HCT116 (cell line): ENCODE measurements around the gene MAPK7. TPM values are rescaled to one million over a fixed set of nuclear protein-coding genes. Genes with fewer than 3 reads are reported as not detected.

Experiments used
- ATAC-seq: fragments of 200-7000 bp; cut with Tn5 transposase; 2 replicates; pipeline ENCODE4 v1.9.1; 2020; ENCODE audit warnings: mild to moderate bottlenecking, moderate library complexity
- BruUV-seq: library from RNA; stranded (reverse); fragments of 400-500 nt; replicated peaks from 2 replicates; lab custom pipeline; 2021; lab: Mats Ljungman, UMichigan
- CTCF ChIA-PET: fragments of 300-600 bp; sonication (Branson Sonifier 250); formaldehyde crosslinking; loops from one replicate; lab custom pipeline; 2021; ENCODE audit warnings: antibody characterized with exemption; lab: Charles Lee
- POLR2A ChIA-PET: fragments of 300-600, 350-600 bp; sonication (Branson Sonifier 250); formaldehyde crosslinking; loops from one replicate; lab custom pipeline; 2021; ENCODE audit warnings: antibody characterized with exemption; lab: Charles Lee
- RAD21 ChIA-PET, 2 experiments: fragments of 300-600 bp; sonication (Branson Sonifier 250); formaldehyde crosslinking; loops; one replicate each; lab custom pipeline; 2023; ENCODE audit warnings: low total read pairs in 2 of 2; ENCODE audit not compliant: uncharacterized antibody in 2 of 2, unreplicated experiment in 2 of 2, low non-redundant PET in 1 of 2; lab: Charles Lee
- DNase-seq: peaks from one replicate; pipeline ENCODE4 v3.0.0-alpha.2; 2010; ENCODE audit warnings: low read depth, low spot score
- H2AFZ ChIP-seq: fragments of 200-600 bp; shearing (Covaris generic), sonication (generic); 2 replicates; pipeline ENCODE4 v1.6.1; 2017; ENCODE audit warnings: low read depth, mixed run types, mixed read lengths, antibody characterized with exemption, low read length; ENCODE audit not compliant: poor library complexity, severe bottlenecking
- H3K27ac ChIP-seq: 2 replicates; pipeline ENCODE4 v1.5.1; 2012; ENCODE audit warnings: low read depth, low read length
- H3K27me3 ChIP-seq: fragments of 200-600 bp; sonication (generic); 2 replicates; pipeline ENCODE4 v1.6.1; 2016; ENCODE audit warnings: mixed run types, low read length, mixed read lengths; ENCODE audit not compliant: insufficient read depth
- H3K36me3 ChIP-seq, 2 experiments: fragments of 200-500 bp in 1 of 2; fragments of 200-600 bp in 1 of 2; sonication (Bioruptor generic) in 1 of 2; sonication (generic) in 1 of 2; 2 replicates each; pipeline versions ENCODE4 v1.5.1 to v1.6.1; 2014 to 2016; ENCODE audit warnings: low read length in 2 of 2, inconsistent platforms in 1 of 2, mixed read lengths in 1 of 2, mixed run types in 1 of 2; ENCODE audit not compliant: insufficient read depth in 2 of 2, control insufficient read depth in 1 of 2
- H3K4me1 ChIP-seq, 2 experiments: fragments of 200-600 bp in 1 of 2; sonication (generic) in 1 of 2; 2 replicates each; pipeline versions ENCODE4 v1.5.1 to v1.6.1; 2012 to 2017; ENCODE audit warnings: low read length in 2 of 2, inconsistent platforms in 1 of 2, mild to moderate bottlenecking in 1 of 2, mixed read lengths in 1 of 2, mixed run types in 1 of 2, moderate library complexity in 1 of 2; ENCODE audit not compliant: insufficient read depth in 2 of 2, control insufficient read depth in 1 of 2
- H3K4me2 ChIP-seq: fragments of 200-600 bp; sonication (generic); 2 replicates; pipeline ENCODE4 v1.6.1; 2017; ENCODE audit warnings: mixed run types, low read length, mixed read lengths
- H3K4me3 ChIP-seq, 2 experiments: fragments of 200-600 bp in 1 of 2; sonication (generic) in 1 of 2; replicated peaks in 1 of 2; 2 replicates each; pipeline ENCODE4 v1.5.1; 2011 to 2016; ENCODE audit warnings: low read length in 2 of 2, control low read depth in 1 of 2, low read depth in 1 of 2, mild to moderate bottlenecking in 1 of 2, mixed read lengths in 1 of 2, mixed run types in 1 of 2
- H3K79me2 ChIP-seq: fragments of 200-600 bp; sonication (generic); 2 replicates; pipeline ENCODE4 v1.6.1; 2017; ENCODE audit warnings: mild to moderate bottlenecking, mixed run types, low read length, moderate library complexity, mixed read lengths; ENCODE audit not compliant: insufficient read depth
- H3K9ac ChIP-seq: fragments of 200-600 bp; sonication (generic); 2 replicates; pipeline ENCODE4 v1.6.1; 2016; ENCODE audit warnings: low read length, mixed read lengths
- H3K9me2 ChIP-seq: fragments of 200-600 bp; sonication (generic), shearing (Covaris generic); 2 replicates; pipeline ENCODE4 v1.6.1; 2017; ENCODE audit warnings: mixed run types, mild to moderate bottlenecking, moderate library complexity; ENCODE audit not compliant: insufficient read depth
- H3K9me3 ChIP-seq, 2 experiments: fragments of 200-500 bp in 1 of 2; fragments of 200-600 bp in 1 of 2; sonication (Bioruptor generic) in 1 of 2; sonication (generic) in 1 of 2; 2 replicates each; pipeline ENCODE4 v1.6.1; 2014 to 2017; ENCODE audit warnings: low read length in 2 of 2, mixed read lengths in 2 of 2, inconsistent platforms in 1 of 2, low read depth in 1 of 2, mild to moderate bottlenecking in 1 of 2, mixed run types in 1 of 2, moderate library complexity in 1 of 2; ENCODE audit not compliant: control insufficient read depth in 1 of 2, insufficient read depth in 1 of 2
- H4K20me1 ChIP-seq: fragments of 200-600 bp; sonication (generic), shearing (Covaris generic); 2 replicates; pipeline ENCODE4 v1.6.1; 2017; ENCODE audit warnings: mixed run types, mild to moderate bottlenecking, moderate library complexity; ENCODE audit not compliant: insufficient read depth
- CEBPB ChIP-seq: IDR thresholded peaks from 2 replicates; pipeline ENCODE4 v1.6.1; 2012; ENCODE audit warnings: low read depth
- CTCF ChIP-seq, 3 experiments: fragments of 200-600 bp in 1 of 3; sonication (generic) in 1 of 3; IDR thresholded peaks in 2 of 3; conservative IDR thresholded peaks in 1 of 3; 2 replicates each; pipeline ENCODE4 v1.5.1; 2012 to 2017; ENCODE audit warnings: low read depth in 2 of 3, low read length in 2 of 3, antibody characterized with exemption in 1 of 3, borderline replicate concordance in 1 of 3, control low read depth in 1 of 3, mild to moderate bottlenecking in 1 of 3, mixed read lengths in 1 of 3, mixed run types in 1 of 3, moderate library complexity in 1 of 3; ENCODE audit not compliant: insufficient read depth in 1 of 3
- ELF1 ChIP-seq: IDR thresholded peaks from 2 replicates; pipeline ENCODE4 v1.6.1; 2012; ENCODE audit warnings: low read depth, borderline replicate concordance
- EZH2 ChIP-seq: fragments of 200-600 bp; sonication (generic); IDR thresholded peaks from 2 replicates; pipeline ENCODE4 v1.6.1; 2017; ENCODE audit warnings: antibody characterized with exemption, mixed run types
- JUND ChIP-seq: IDR thresholded peaks from 2 replicates; pipeline ENCODE4 v1.6.1; 2012
- POLR2A ChIP-seq: IDR thresholded peaks from 2 replicates; pipeline ENCODE4 v1.7.0; 2011; ENCODE audit warnings: borderline replicate concordance; ENCODE audit not compliant: insufficient read depth, insufficient read length; ENCODE audit errors: extremely low read depth
- REST ChIP-seq: IDR thresholded peaks from 2 replicates; pipeline ENCODE4 v1.6.1; 2012; ENCODE audit warnings: low read depth
- SRF ChIP-seq: IDR thresholded peaks from 2 replicates; pipeline ENCODE4 v1.6.1; 2012; ENCODE audit warnings: low read depth
- TCF7L2 ChIP-seq: IDR thresholded peaks from 2 replicates; pipeline ENCODE4 v1.7.0; 2011; ENCODE audit warnings: borderline replicate concordance, inconsistent platforms; ENCODE audit not compliant: insufficient read depth, insufficient read length; ENCODE audit errors: extremely low read depth
- YY1 ChIP-seq: IDR thresholded peaks from 2 replicates; pipeline ENCODE4 v1.6.1; 2011; ENCODE audit warnings: low read length, low read depth, moderate library complexity, mild to moderate bottlenecking; ENCODE audit not compliant: insufficient replicate concordance; ENCODE audit errors: extremely low read depth
- ZBTB33 ChIP-seq: IDR thresholded peaks from 2 replicates; pipeline ENCODE4 v1.6.1; 2011; ENCODE audit warnings: mild to moderate bottlenecking, low read length, moderate library complexity; ENCODE audit not compliant: insufficient replicate concordance; ENCODE audit errors: extremely low read depth
- ZFX ChIP-seq: fragments of 450-650 bp; IDR thresholded peaks from 2 replicates; pipeline ENCODE4 v1.6.1; 2017
- intact Hi-C: fragments of 100-400 bp; cut with micrococcal nuclease; formaldehyde crosslinking; loops from 2 replicates; pipeline ENCODE4 v1.10.0; 2022
- total RNA-seq: library from RNA; stranded (reverse); gene quantifications from one replicate; pipeline ENCODE4 v1.2.1, GENCODE V29; 2021; ENCODE audit not compliant: unreplicated experiment

The MAPK7 gene
- total RNA-seq, 1 experiment from 2014 or later: 15.3 TPM

GRCh38 chr17:19363114-19363438 is 15.2 kb upstream of the MAPK7 start (continued):
- TF ChIP-seq REST (no peak), YY1 (no peak), EZH2 (no peak), TCF7L2 (no peak), ZFX (no peak)

- ChIA-PET CTCF (interaction anchor here (0.8 to 5.1 kb wide), 23 partner anchors 9 to 754 kb away, joined by 3 to 69 read pairs (median 3); partner anchors contain the start of gene MAPK7), POLR2A (interaction anchor here (1.0 to 1.9 kb wide), 3 partner anchors 10 to 284 kb away, joined by 3 to 13 read pairs (median 3); partner anchors contain the start of gene MAPK7), RAD21 (interaction anchor here (0.6 to 2.3 kb wide), 6 partner anchors 14 to 399 kb away, joined by 3 to 12 read pairs (median 8); partner anchors contain the start of gene MAPK7 (in 2 of the 2))
- Histone ChIP-seq H3K4me2 (peak overlapping the region; percentile 86), H4K20me1 (no peaks in the 10 kb centered on the region), H3K9me3 (no peaks in the 10 kb centered on the region), H3K79me2 (0 out of 2 replicates have a peak, but pooled peaks cover 12% of the 10 kb centered on the region), H3K9ac (no peak overlapping the region), H3K4me1 (peaks cover 10 to 32% of the 10 kb centered on the region in 2 experiments), H3K36me3 (peaks cover 4 to 7% of the 10 kb centered on the region in 2 experiments; a peak in 1 of 4 replicates), H3K4me3 (no peak overlapping the region; a peak in 1 of 4 replicates), H3K27me3 (no peaks in the 10 kb centered on the region), H3K27ac (no peak overlapping the region), H3K9me2 (no peaks in the 10 kb centered on the region), H2AFZ (no peak overlapping the region)
- TF ChIP-seq POLR2A (no peak), ELF1 (no peak), SRF (no peak), ZBTB33 (no peak), CTCF (IDR thresholded peaks at IDR 0.05 in 2 of 3, conservative IDR thresholded peaks at IDR 0.05 in 1 of 3; ENCODE audit: borderline replicate concordance in 1 of 3, insufficient read depth in 1 of 3, low read depth in 2 of 3, low read length in 2 of 3) (no peak), JUND (no peak), CEBPB (no peak)
- intact Hi-C loops: loop anchor here (1.0 to 5.0 kb wide), 3 partner anchors 144 to 403 kb away; no protein-coding TSS in a partner anchor
- ATAC-seq (no peak), DNase-seq (no peak)
- no TSS peak for BruUV-seq
These were observed 14.8 kb upstream of the MAPK7 start for GRCh38 chr17:19363460-19364035.
